Skeletal muscle satellite cell (primary cell): ENCODE results near the gene RARRES1.
"Not testable (repeated sequence)": the region's sequence is repeated elsewhere in the genome, so short reads cannot be mapped to it uniquely, and the experiment has no call there.

Experiments used
- H3K27me3 ChIP-seq: 2 replicates; pipeline ENCODE4 v1.7.0; 2013; ENCODE audit warnings: low read length; ENCODE audit not compliant: control insufficient read depth, insufficient read depth
- H3K36me3 ChIP-seq: 2 replicates; pipeline ENCODE4 v1.7.0; 2013; ENCODE audit warnings: mild to moderate bottlenecking, control low read depth, low read length; ENCODE audit not compliant: insufficient read depth
- H3K4me1 ChIP-seq: 2 replicates; pipeline ENCODE4 v1.7.0; 2013; ENCODE audit warnings: low read length; ENCODE audit not compliant: control insufficient read depth, insufficient read depth
- H3K4me2 ChIP-seq: 2 replicates; pipeline ENCODE4 v1.7.0; 2013; ENCODE audit warnings: mild to moderate bottlenecking, low read length
- H3K4me3 ChIP-seq: 2 replicates; pipeline ENCODE4 v1.7.0; 2013; ENCODE audit warnings: low read length
- H3K9ac ChIP-seq: 2 replicates; pipeline ENCODE4 v1.7.0; 2013; ENCODE audit warnings: mild to moderate bottlenecking, low read depth, low read length, moderate library complexity
- H3K9me3 ChIP-seq: replicated peaks from 2 replicates; pipeline ENCODE4 v1.7.0; 2013; ENCODE audit warnings: mild to moderate bottlenecking, control low read depth, low read length

The RARRES1 gene

DNA sequence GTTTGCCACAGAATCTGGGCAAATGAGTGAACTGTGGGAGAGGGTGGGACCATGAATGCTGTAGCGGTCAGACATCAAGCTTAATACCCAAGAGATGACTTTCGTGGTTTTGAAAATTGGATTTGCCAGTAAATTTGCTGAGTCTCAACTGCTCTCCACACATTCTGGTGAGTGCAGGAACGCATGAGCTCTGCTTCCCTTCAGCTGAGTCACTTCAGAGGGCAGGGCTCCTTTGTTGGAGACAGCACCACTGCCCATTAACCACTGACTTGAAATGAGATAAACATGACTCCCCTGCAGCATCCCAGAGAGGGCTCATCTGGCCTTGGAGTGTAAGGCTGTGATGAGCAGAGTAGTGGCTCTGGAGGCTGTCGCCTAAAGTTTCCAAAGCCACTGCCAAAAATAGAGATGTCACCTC, 22.6 kb downstream of the RARRES1 start:
- no peak overlapping the region for H3K4me3 ChIP-seq
- H3K4me2 ChIP-seq: peak overlapping the region; percentile 15
- no peaks in the 10 kb centered on the region for H3K9me3 ChIP-seq
- H3K27me3 ChIP-seq: no peaks in the 10 kb centered on the region
- H3K4me1 ChIP-seq: peaks cover 22% of the 10 kb centered on the region
- H3K36me3 ChIP-seq: peaks cover 21% of the 10 kb centered on the region
- H3K9ac ChIP-seq: peak overlapping the region; percentile 50

DNA sequence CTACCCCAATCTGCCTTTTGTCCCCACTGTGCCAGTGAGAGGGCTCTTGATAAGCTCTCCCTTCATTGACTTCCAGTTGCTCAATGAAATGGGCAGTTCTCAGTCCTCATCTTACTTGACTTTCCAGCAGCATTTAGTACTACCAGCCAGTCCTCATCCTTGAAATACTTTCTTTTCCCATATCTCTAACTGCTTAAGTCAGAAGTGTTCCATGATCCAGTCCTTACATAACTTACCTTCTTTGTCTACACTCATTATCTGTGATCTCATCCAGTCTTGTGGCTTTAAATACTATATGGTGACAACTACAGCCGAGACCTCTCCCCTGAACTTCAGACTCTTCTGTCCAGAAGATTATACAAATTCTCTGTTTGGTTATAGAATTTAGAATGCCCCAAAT, 28.7 kb downstream of the RARRES1 start:
- peak overlapping the region; percentile 43 for H3K9ac ChIP-seq
- peak overlapping the region; percentile 57 for H3K4me2 ChIP-seq
- H3K4me3 ChIP-seq: no peak overlapping the region
- peaks cover 39% of the 10 kb centered on the region for H3K4me1 ChIP-seq
- H3K36me3 ChIP-seq: peaks cover 4% of the 10 kb centered on the region
- no peaks in the 10 kb centered on the region for H3K27me3 ChIP-seq
- H3K9me3 ChIP-seq: no peaks in the 10 kb centered on the region

DNA sequence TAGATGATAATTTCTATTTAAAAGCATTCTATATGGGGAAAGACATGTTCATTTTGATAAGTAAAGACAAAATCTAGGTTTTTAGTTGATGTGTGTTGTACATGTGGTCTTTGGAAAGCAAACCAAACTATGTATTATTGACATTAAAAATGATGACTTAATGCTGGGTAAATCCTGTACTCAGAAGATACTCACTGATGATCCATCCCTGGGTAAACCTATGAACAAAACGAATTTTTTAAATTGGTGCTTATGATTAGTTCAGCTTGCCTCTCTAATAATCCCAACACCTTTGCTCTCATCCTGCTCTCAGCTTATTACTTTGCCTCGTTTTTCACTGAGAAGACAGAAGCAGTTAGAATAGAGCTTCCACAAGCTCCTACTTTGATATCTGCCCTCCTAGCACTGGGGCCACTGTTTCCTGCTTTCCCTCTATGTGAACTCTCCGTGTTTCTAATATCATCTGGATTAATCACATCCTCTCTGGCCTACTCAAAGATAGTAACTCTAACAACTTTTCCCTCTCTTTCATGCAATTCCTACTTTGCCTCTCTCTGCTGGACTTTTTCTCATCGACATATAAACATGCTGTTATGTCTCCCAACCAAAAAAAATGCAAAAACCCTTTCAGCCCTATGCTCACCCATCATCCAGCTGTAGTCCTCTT, 29.3 kb downstream of the RARRES1 start:
- no peak overlapping the region for H3K4me3 ChIP-seq
- no peaks in the 10 kb centered on the region for H3K36me3 ChIP-seq
- no peaks in the 10 kb centered on the region for H3K27me3 ChIP-seq
- H3K4me2 ChIP-seq: peak overlapping the region; percentile 57
- no peaks in the 10 kb centered on the region for H3K9me3 ChIP-seq
- peaks cover 39% of the 10 kb centered on the region for H3K4me1 ChIP-seq
- peak overlapping the region; percentile 43 for H3K9ac ChIP-seq

GRCh38 chr3:158701420-158702065, 30.7 kb downstream of the RARRES1 start:
- Histone ChIP-seq H3K4me3 (no peak overlapping the region), H3K4me2 (peak overlapping the region; percentile 24), H3K9ac (peak overlapping the region; percentile 15), H3K36me3 (no peaks in the 10 kb centered on the region), H3K4me1 (peaks cover 39% of the 10 kb centered on the region), H3K9me3 (no peaks in the 10 kb centered on the region), H3K27me3 (no peaks in the 10 kb centered on the region)

- Histone ChIP-seq H3K4me1 (peaks cover 39% of the 10 kb centered on the region), H3K27me3 (no peaks in the 10 kb centered on the region), H3K9ac (no peak overlapping the region), H3K9me3 (no peaks in the 10 kb centered on the region), H3K36me3 (no peaks in the 10 kb centered on the region), H3K4me3 (no peak overlapping the region), H3K4me2 (no peak overlapping the region)
These were observed 31.7 kb downstream of the RARRES1 start for GRCh38 chr3:158700559-158700958.

GRCh38 chr3:158696618-158697017, 35.6 kb downstream of the RARRES1 start:
- Histone ChIP-seq H3K4me3 (no peak overlapping the region), H3K27me3 (no peaks in the 10 kb centered on the region), H3K4me1 (peaks cover 16% of the 10 kb centered on the region), H3K4me2 (no peak overlapping the region), H3K9me3 (no peaks in the 10 kb centered on the region), H3K9ac (no peak overlapping the region), H3K36me3 (peaks cover 18% of the 10 kb centered on the region)

DNA sequence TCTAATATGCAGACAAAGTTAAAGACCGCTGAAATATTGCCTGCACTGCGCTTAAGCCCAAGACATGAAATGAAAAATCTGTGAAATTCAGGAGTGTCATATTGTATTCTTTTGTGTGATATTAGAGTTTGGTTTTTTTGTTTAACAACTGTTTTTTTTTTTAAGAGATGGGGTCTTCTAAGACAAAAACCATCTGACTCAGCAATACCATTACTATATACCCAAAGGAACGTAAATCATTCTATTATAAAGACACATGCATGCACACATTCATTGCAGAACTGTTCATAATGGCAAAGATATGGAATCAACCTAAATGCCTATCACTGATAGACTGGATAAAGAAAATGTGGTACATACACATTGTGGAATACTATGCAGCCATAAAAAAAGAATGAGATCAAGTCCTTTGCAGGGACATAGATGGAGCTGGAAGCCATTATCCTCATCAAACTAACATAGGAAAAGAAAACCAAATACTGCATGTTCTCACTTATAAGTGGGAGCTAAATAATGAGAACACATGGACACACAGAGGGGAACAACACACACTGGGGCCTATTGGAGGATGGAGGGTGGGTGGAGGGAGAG, 38.3 kb downstream of the RARRES1 start:
- H3K4me2 ChIP-seq, H3K4me1 ChIP-seq, H3K4me3 ChIP-seq, H3K27me3 ChIP-seq, H3K9ac ChIP-seq, H3K9me3 ChIP-seq: not testable (repeated sequence)
- H3K36me3 ChIP-seq: peaks cover 29% of the 10 kb centered on the region

DNA sequence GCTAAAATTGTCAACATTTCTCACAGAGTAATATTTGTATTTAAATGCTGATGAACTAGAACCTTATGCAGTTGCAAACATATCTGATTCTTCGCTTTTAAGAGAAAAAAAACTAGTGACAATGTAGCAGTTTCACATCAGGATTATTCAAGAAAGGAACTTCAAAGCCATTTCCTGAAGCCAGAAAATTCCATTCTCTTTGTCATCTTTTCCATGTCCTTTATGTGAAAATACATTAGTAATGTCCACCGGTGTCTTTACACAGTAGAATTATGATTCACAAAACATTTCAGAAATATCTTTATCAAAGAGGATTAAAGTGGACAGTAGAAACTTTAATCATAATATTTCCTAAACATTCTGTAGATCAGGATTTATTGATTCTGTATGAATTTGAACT, 47.1 kb downstream of the RARRES1 start:
- Histone ChIP-seq H3K27me3 (no peaks in the 10 kb centered on the region), H3K4me2 (no peak overlapping the region), H3K4me3 (no peak overlapping the region), H3K36me3 (peaks cover 5% of the 10 kb centered on the region), H3K9ac (no peak overlapping the region), H3K9me3 (no peaks in the 10 kb centered on the region), H3K4me1 (peaks cover 8% of the 10 kb centered on the region)

GRCh38 chr3:158683230-158683962, 48.9 kb downstream of the RARRES1 start:
- Histone ChIP-seq H3K4me3 (no peak overlapping the region), H3K36me3 (peaks cover 12% of the 10 kb centered on the region), H3K27me3 (no peaks in the 10 kb centered on the region), H3K9me3 (no peaks in the 10 kb centered on the region), H3K9ac (peak overlapping the region; percentile 33), H3K4me1 (peaks cover 17% of the 10 kb centered on the region), H3K4me2 (peak overlapping the region; percentile 26)

DNA sequence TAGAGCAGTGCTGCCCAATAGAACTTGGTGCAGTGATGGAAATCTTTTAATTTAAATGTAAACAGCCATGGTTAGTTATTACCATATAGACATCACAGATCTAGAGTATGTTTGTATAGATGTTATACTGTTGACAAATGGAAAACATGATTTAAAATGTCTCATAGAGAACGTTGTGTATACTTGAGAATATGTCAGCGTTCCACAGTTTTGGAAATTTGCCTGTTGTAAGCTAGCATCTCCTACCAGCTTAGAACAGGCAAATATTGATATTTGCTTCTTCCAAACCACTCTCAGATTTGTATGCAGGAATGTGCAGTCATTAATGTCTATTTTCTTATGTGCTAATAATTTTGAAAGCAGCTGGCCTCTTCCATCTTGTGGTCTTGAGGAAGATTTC, 51.4 kb downstream of the RARRES1 start:
- Histone ChIP-seq H3K9me3 (no peaks in the 10 kb centered on the region), H3K4me3 (no peak overlapping the region), H3K36me3 (peaks cover 19% of the 10 kb centered on the region), H3K4me1 (peaks cover 17% of the 10 kb centered on the region), H3K4me2 (no peak overlapping the region), H3K9ac (no peak overlapping the region), H3K27me3 (no peaks in the 10 kb centered on the region)

GRCh38 chr3:158679547-158680000, 52.7 kb downstream of the RARRES1 start:
- H3K27me3 ChIP-seq: no peaks in the 10 kb centered on the region
- H3K4me2 ChIP-seq: no peak overlapping the region
- H3K4me1 ChIP-seq: peaks cover 17% of the 10 kb centered on the region
- no peak overlapping the region for H3K4me3 ChIP-seq
- no peaks in the 10 kb centered on the region for H3K9me3 ChIP-seq
- H3K9ac ChIP-seq: no peak overlapping the region
- H3K36me3 ChIP-seq: peaks cover 18% of the 10 kb centered on the region
